Measurements from ENCODE around the gene SLC24A1.

SLC24A1 gene

GRCh38 chr15:65653801-65654521 is 32.2 kb downstream of the SLC24A1 start:
- DNase-seq: no peak

- no peak for DNase-seq
Observed at GRCh38 chr15:65655026-65655425, 33.3 kb downstream of the SLC24A1 start.

- no peak for DNase-seq
Observed at GRCh38 chr15:65655457-65655856, 33.7 kb downstream of the SLC24A1 start.

- no peak for DNase-seq
Observed at GRCh38 chr15:65659502-65660052, 37.8 kb downstream of the SLC24A1 start.

- no peak for DNase-seq
Observed at GRCh38 chr15:65660927-65661326, 39.2 kb downstream of the SLC24A1 start.

GRCh38 chr15:65663521-65663920 is 41.8 kb downstream of the SLC24A1 start:
- no peak for DNase-seq

- no peak for DNase-seq
Observed at GRCh38 chr15:65666257-65666656, 44.5 kb downstream of the SLC24A1 start.

GRCh38 chr15:65675551-65675950 is 53.8 kb downstream of the SLC24A1 start:
- DNase-seq: no peak

GRCh38 chr15:65676123-65676522 is 54.4 kb downstream of the SLC24A1 start:
- no peak for DNase-seq

- no peak for DNase-seq
Observed at GRCh38 chr15:65680544-65680943, 58.8 kb downstream of the SLC24A1 start.

- no peak for DNase-seq
Observed at GRCh38 chr15:65682404-65682911, 60.7 kb downstream of the SLC24A1 start.

GRCh38 chr15:65688462-65688861 is 66.7 kb downstream of the SLC24A1 start:
- DNase-seq: no peak

- no peak for DNase-seq
Observed at GRCh38 chr15:65690173-65690572, 68.4 kb downstream of the SLC24A1 start.

GRCh38 chr15:65690778-65691177 is 69.0 kb downstream of the SLC24A1 start:
- no peak for DNase-seq

GRCh38 chr15:65695081-65695480 is 73.3 kb downstream of the SLC24A1 start:
- no peak for DNase-seq
